ENCODE results near the gene ATP9A. TPM values are rescaled to one million over a fixed set of nuclear protein-coding genes. Genes with fewer than 3 reads are reported as not detected.

Gene ATP9A
- total and polyA plus RNA-seq, 4 donors = 2.4 to 16.7 (median 9.9) TPM

DNA sequence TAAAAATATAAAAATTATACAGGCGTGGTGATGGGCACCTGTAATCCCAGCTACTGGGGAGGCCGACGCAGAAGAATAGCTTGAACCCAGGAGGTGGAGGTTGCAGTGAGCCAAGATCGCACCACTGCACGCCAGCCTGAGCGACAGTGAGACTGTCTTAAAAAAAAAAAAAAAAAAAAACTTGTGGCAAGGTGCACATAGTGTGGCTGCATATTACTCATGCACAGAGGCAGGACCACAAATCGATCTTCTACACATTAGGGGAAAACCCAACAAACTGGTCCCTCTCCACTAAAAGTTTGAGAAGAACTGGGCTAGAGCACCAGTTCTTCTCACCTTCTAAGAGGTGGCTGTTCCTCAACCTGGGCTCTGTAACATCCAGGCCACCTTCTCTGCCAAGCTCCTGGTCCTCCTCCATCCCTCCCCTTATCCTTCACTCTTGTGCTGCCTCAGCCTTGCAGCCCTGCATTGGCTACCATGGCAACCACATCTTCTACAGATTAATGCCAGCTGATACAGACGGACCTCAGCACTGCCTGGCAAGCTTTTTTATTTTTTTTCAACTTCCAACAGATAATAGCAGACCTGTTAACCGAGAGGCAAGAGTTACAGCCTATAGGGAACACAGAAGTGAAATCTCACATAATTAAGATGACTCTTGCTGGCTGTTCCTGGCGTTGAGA is 88.0 kb downstream of the ATP9A start:
- Histone ChIP-seq H3K27me3 (ENCODE audit: control insufficient read depth in 4 of 4, insufficient read depth in 4 of 4, low read length in 3 of 4) (no peaks in the 10 kb centered on the region), H3K4me1 (ENCODE audit: control insufficient read depth in 4 of 4, insufficient read depth in 4 of 4, low read length in 3 of 4) (no peaks in the 10 kb centered on the region), H3K27ac (ENCODE audit: low read depth in 1 of 2, low read length in 2 of 2) (no peak overlapping the region), H3K36me3 (ENCODE audit: control insufficient read depth in 4 of 4, insufficient read depth in 3 of 4, low read depth in 1 of 4, low read length in 3 of 4) (peaks cover 0 to 3% (median under 1%) of the 10 kb centered on the region in 4 donors), H3K9me3 (ENCODE audit: control insufficient read depth in 4 of 4, low read length in 3 of 4) (no peaks in the 10 kb centered on the region), H3K4me3 (ENCODE audit: low read depth in 1 of 3, low read length in 3 of 3) (no peak overlapping the region), H3K9ac (ENCODE audit: low read depth in 1 of 2, low read length in 2 of 2) (no peak overlapping the region)
- WGBS = 93% methylated on average over 10 of the region's 10 CpGs
- DNase-seq (ENCODE audit: low spot score) = no peak
- no peak for TF ChIP-seq RAD21 (IDR thresholded peaks at IDR 0.05)
- TF ChIP-seq HNF4A (conservative IDR thresholded peaks at IDR 0.05) = no peak
- TF ChIP-seq RXRA (IDR thresholded peaks at IDR 0.05) = no peak
- TF ChIP-seq YY1 (IDR thresholded peaks at IDR 0.05) = no peak
- TF ChIP-seq TAF1 (conservative IDR thresholded peaks at IDR 0.05) = no peak
- TF ChIP-seq FOXA2 (IDR thresholded peaks at IDR 0.05) = no peak
- TF ChIP-seq, protein P1, sequence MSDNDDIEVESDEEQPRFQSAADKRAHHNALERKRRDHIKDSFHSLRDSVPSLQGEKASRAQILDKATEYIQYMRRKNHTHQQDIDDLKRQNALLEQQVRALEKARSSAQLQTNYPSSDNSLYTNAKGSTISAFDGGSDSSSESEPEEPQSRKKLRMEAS (IDR thresholded peaks at IDR 0.05) = no peak
- TF ChIP-seq, protein P2, sequence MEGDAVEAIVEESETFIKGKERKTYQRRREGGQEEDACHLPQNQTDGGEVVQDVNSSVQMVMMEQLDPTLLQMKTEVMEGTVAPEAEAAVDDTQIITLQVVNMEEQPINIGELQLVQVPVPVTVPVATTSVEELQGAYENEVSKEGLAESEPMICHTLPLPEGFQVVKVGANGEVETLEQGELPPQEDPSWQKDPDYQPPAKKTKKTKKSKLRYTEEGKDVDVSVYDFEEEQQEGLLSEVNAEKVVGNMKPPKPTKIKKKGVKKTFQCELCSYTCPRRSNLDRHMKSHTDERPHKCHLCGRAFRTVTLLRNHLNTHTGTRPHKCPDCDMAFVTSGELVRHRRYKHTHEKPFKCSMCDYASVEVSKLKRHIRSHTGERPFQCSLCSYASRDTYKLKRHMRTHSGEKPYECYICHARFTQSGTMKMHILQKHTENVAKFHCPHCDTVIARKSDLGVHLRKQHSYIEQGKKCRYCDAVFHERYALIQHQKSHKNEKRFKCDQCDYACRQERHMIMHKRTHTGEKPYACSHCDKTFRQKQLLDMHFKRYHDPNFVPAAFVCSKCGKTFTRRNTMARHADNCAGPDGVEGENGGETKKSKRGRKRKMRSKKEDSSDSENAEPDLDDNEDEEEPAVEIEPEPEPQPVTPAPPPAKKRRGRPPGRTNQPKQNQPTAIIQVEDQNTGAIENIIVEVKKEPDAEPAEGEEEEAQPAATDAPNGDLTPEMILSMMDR (IDR thresholded peaks at IDR 0.05; ENCODE audit: low read depth, low read length, missing input control) = no peak
- no peak for TF ChIP-seq JUND (IDR thresholded peaks at IDR 0.05)
- TF ChIP-seq SP1 (IDR thresholded peaks at IDR 0.05) = no peak
- TF ChIP-seq, protein P3, sequence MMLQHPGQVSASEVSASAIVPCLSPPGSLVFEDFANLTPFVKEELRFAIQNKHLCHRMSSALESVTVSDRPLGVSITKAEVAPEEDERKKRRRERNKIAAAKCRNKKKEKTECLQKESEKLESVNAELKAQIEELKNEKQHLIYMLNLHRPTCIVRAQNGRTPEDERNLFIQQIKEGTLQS (IDR thresholded peaks at IDR 0.05) = no peak
- TF ChIP-seq, protein P4, sequence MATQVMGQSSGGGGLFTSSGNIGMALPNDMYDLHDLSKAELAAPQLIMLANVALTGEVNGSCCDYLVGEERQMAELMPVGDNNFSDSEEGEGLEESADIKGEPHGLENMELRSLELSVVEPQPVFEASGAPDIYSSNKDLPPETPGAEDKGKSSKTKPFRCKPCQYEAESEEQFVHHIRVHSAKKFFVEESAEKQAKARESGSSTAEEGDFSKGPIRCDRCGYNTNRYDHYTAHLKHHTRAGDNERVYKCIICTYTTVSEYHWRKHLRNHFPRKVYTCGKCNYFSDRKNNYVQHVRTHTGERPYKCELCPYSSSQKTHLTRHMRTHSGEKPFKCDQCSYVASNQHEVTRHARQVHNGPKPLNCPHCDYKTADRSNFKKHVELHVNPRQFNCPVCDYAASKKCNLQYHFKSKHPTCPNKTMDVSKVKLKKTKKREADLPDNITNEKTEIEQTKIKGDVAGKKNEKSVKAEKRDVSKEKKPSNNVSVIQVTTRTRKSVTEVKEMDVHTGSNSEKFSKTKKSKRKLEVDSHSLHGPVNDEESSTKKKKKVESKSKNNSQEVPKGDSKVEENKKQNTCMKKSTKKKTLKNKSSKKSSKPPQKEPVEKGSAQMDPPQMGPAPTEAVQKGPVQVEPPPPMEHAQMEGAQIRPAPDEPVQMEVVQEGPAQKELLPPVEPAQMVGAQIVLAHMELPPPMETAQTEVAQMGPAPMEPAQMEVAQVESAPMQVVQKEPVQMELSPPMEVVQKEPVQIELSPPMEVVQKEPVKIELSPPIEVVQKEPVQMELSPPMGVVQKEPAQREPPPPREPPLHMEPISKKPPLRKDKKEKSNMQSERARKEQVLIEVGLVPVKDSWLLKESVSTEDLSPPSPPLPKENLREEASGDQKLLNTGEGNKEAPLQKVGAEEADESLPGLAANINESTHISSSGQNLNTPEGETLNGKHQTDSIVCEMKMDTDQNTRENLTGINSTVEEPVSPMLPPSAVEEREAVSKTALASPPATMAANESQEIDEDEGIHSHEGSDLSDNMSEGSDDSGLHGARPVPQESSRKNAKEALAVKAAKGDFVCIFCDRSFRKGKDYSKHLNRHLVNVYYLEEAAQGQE (IDR thresholded peaks at IDR 0.05) = no peak
- TF ChIP-seq, protein P5, sequence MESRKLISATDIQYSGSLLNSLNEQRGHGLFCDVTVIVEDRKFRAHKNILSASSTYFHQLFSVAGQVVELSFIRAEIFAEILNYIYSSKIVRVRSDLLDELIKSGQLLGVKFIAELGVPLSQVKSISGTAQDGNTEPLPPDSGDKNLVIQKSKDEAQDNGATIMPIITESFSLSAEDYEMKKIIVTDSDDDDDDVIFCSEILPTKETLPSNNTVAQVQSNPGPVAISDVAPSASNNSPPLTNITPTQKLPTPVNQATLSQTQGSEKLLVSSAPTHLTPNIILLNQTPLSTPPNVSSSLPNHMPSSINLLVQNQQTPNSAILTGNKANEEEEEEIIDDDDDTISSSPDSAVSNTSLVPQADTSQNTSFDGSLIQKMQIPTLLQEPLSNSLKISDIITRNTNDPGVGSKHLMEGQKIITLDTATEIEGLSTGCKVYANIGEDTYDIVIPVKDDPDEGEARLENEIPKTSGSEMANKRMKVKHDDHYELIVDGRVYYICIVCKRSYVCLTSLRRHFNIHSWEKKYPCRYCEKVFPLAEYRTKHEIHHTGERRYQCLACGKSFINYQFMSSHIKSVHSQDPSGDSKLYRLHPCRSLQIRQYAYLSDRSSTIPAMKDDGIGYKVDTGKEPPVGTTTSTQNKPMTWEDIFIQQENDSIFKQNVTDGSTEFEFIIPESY (IDR thresholded peaks at IDR 0.05) = no peak
- TF ChIP-seq EGR1 (IDR thresholded peaks at IDR 0.05; ENCODE audit: low read depth in 2 of 2) = no peak

Data from liver (tissue), 9 donors.